ENCODE data around the gene DIAPH3. TPM values are rescaled to one million over a fixed set of nuclear protein-coding genes. Genes with fewer than 3 reads are reported as not detected.

Gene DIAPH3
- total RNA-seq, 2 experiments from 2014 or later = 0.08 to 0.11 TPM

- CTCF ChIA-PET = no interaction called here
- Mint-ChIP-seq H3K27ac (no peak overlapping the region), H3K27me3 (no peaks in the 10 kb centered on the region), H3K4me1 (ENCODE audit: low read depth) (no peaks in the 10 kb centered on the region), H3K9me3 (no peaks in the 10 kb centered on the region), H3K4me3 (no peak overlapping the region), H3K36me3 (ENCODE audit: low read depth) (no peaks in the 10 kb centered on the region)
- no peaks in the 10 kb centered on the region for H3K36me3 ChIP-seq (ENCODE audit: insufficient read depth, low read length)
- DNase-seq (no peak), ATAC-seq (ENCODE audit: poor library complexity) (no peak)
- H3K27me3 ChIP-seq (ENCODE audit: control insufficient read depth in 1 of 2, insufficient read depth in 2 of 2, low read length in 2 of 2) = no peaks in the 10 kb centered on the region
- intact Hi-C loops (cut with DNase I, micrococcal nuclease) = no loop called here
- H3K9me3 ChIP-seq (ENCODE audit: control insufficient read depth in 1 of 2, insufficient read depth in 1 of 2, low read length in 2 of 2) = no peaks in the 10 kb centered on the region
- H3K27ac ChIP-seq (ENCODE audit: low read depth in 1 of 2, low read length in 2 of 2) = no peak overlapping the region
- H3K4me1 ChIP-seq (ENCODE audit: insufficient read depth, low read length) = no peaks in the 10 kb centered on the region
- POLR2A ChIA-PET = no interaction called here
- H3K4me3 ChIP-seq (ENCODE audit: low read length) = no peak overlapping the region
- TF ChIP-seq CTCF (IDR thresholded peaks at IDR 0.05) = no peak
Observed at GRCh38 chr13:59948686-59949085, 215.0 kb downstream of the DIAPH3 start.

- intact Hi-C loops (cut with DNase I, micrococcal nuclease) = no loop called here
- Mint-ChIP-seq H3K4me1 (ENCODE audit: low read depth) (no peaks in the 10 kb centered on the region), H3K4me3 (no peak overlapping the region), H3K9me3 (no peaks in the 10 kb centered on the region), H3K27ac (no peak overlapping the region), H3K36me3 (ENCODE audit: low read depth) (no peaks in the 10 kb centered on the region), H3K27me3 (no peaks in the 10 kb centered on the region)
- no peaks in the 10 kb centered on the region for H3K4me1 ChIP-seq (ENCODE audit: insufficient read depth, low read length)
- POLR2A ChIA-PET = no interaction called here
- no peaks in the 10 kb centered on the region for H3K9me3 ChIP-seq (ENCODE audit: control insufficient read depth in 1 of 2, insufficient read depth in 1 of 2, low read length in 2 of 2)
- H3K27me3 ChIP-seq (ENCODE audit: control insufficient read depth in 1 of 2, insufficient read depth in 2 of 2, low read length in 2 of 2) = no peaks in the 10 kb centered on the region
- H3K27ac ChIP-seq (ENCODE audit: low read depth in 1 of 2, low read length in 2 of 2) = no peak overlapping the region
- no peak overlapping the region for H3K4me3 ChIP-seq (ENCODE audit: low read length)
- no peaks in the 10 kb centered on the region for H3K36me3 ChIP-seq (ENCODE audit: insufficient read depth, low read length)
- DNase-seq (no peak), ATAC-seq (ENCODE audit: poor library complexity) (no peak)
- TF ChIP-seq CTCF (IDR thresholded peaks at IDR 0.05) = no peak
- CTCF ChIA-PET = no interaction called here
Observed at GRCh38 chr13:59946944-59947343, 216.8 kb downstream of the DIAPH3 start.

- peaks cover 3 to 9% of the 10 kb centered on the region in 2 experiments for H3K9me3 ChIP-seq (ENCODE audit: control insufficient read depth in 1 of 2, insufficient read depth in 1 of 2, low read length in 2 of 2)
- no peak overlapping the region for H3K27ac ChIP-seq (ENCODE audit: low read depth in 1 of 2, low read length in 2 of 2)
- H3K27me3 Mint-ChIP-seq = no peaks in the 10 kb centered on the region
- no peaks in the 10 kb centered on the region for H3K4me1 ChIP-seq (ENCODE audit: insufficient read depth, low read length)
- no peak overlapping the region for H3K4me3 Mint-ChIP-seq
- POLR2A ChIA-PET = no interaction called here
- H3K27me3 ChIP-seq (ENCODE audit: control insufficient read depth in 1 of 2, insufficient read depth in 2 of 2, low read length in 2 of 2) = no peaks in the 10 kb centered on the region
- no peaks in the 10 kb centered on the region for H3K36me3 ChIP-seq (ENCODE audit: insufficient read depth, low read length)
- no peak for DNase-seq
- no peak overlapping the region for H3K4me3 ChIP-seq (ENCODE audit: low read length)
- no peak overlapping the region for H3K27ac Mint-ChIP-seq
- H3K4me1 Mint-ChIP-seq (ENCODE audit: low read depth) = no peaks in the 10 kb centered on the region
- no peak for TF ChIP-seq CTCF (IDR thresholded peaks at IDR 0.05)
- intact Hi-C loops (cut with DNase I, micrococcal nuclease) = no loop called here
- CTCF ChIA-PET = no interaction called here
- H3K36me3 Mint-ChIP-seq (ENCODE audit: low read depth) = no peaks in the 10 kb centered on the region
- no peak for ATAC-seq (ENCODE audit: poor library complexity)
- peaks cover 14% of the 10 kb centered on the region for H3K9me3 Mint-ChIP-seq
Observed at GRCh38 chr13:59931621-59932020, 232.1 kb downstream of the DIAPH3 start.

All from CD4-positive, alpha-beta T cell (primary cell).